Astrocyte of the cerebellum (primary cell): ENCODE results near the gene PAXIP1.

Experiments used
- DNase-seq: peaks from one replicate; pipeline ENCODE4 v3.0.0-alpha.2; 2011; ENCODE audit warnings: low read depth
- H3K4me3 ChIP-seq: 2 replicates; pipeline ENCODE4 v1.5.1; 2011; ENCODE audit warnings: mild to moderate bottlenecking, low read depth, low read length, moderate library complexity
- CTCF ChIP-seq: IDR thresholded peaks from 2 replicates; pipeline ENCODE4 v1.5.1; 2012; ENCODE audit warnings: low read length, low read depth, moderate library complexity, mild to moderate bottlenecking; ENCODE audit errors: missing control alignments
- in situ Hi-C: cut with HindIII; loops from 2 replicates; pipeline ENCODE4 v1.10.0; 2017; ENCODE audit warnings: low sequenced_read_pairs

PAXIP1 gene

GRCh38 chr7:155007947-155008346 is 5.0 kb upstream of the PAXIP1 start:
- H3K4me3 ChIP-seq, result no peak overlapping the region
- peak; percentile 48 for TF ChIP-seq CTCF
- DNase-seq, result no peak
- in situ Hi-C loops, result no loop called here

GRCh38 chr7:155003376-155004214 is 671 bp upstream of the PAXIP1 start:
- in situ Hi-C loops, result no loop called here

GRCh38 chr7:155002411-155003091 is 373 bp downstream of the PAXIP1 start:
- TF ChIP-seq CTCF, result no peak
- peak overlapping the region; percentile 77 for H3K4me3 ChIP-seq
- no peak for DNase-seq
- in situ Hi-C loops, result no loop called here

More at GRCh38 chr7:155003376-155004214, 671 bp upstream of the PAXIP1 start:
- peak; percentile 15 for DNase-seq
- peak overlapping the region; percentile 77 for H3K4me3 ChIP-seq
- TF ChIP-seq CTCF, result no peak

GRCh38 chr7:155001756-155002410 is 1.0 kb downstream of the PAXIP1 start:
- in situ Hi-C loops, result no loop called here
- peak overlapping the region; percentile 77 for H3K4me3 ChIP-seq
- TF ChIP-seq CTCF, result no peak
- DNase-seq, result no peak

- TF ChIP-seq CTCF, result no peak
- in situ Hi-C loops, result no loop called here
- H3K4me3 ChIP-seq, result no peak overlapping the region
- no peak for DNase-seq
Observed at GRCh38 chr7:155000795-155001194, 2.1 kb downstream of the PAXIP1 start.

GRCh38 chr7:154998481-154998880 is 4.4 kb downstream of the PAXIP1 start:
- no peak for TF ChIP-seq CTCF
- no peak overlapping the region for H3K4me3 ChIP-seq
- in situ Hi-C loops, result no loop called here
- DNase-seq, result no peak
